ENCODE data around the gene PCDHGA4.

PCDHGA4 gene

GRCh38 chr5:141369994-141370848, 15.4 kb downstream of the PCDHGA4 start, which contains the start of gene PCDHGB3:
Gene PCDHGB3, plus strand, starts transcription at chr5:141370242. Its CDS starts 153 bp downstream, at chr5:141370395.
- TF ChIP-seq ISL1 (CRISPR knock-in tag; IDR thresholded peaks at IDR 0.05) (no peak), TOX (CRISPR knock-in tag; IDR thresholded peaks at IDR 0.05; ENCODE audit: borderline replicate concordance) (no peak), SNAI2 (CRISPR knock-in tag; IDR thresholded peaks at IDR 0.05) (no peak)
- TF ChIP-seq, protein P1, sequence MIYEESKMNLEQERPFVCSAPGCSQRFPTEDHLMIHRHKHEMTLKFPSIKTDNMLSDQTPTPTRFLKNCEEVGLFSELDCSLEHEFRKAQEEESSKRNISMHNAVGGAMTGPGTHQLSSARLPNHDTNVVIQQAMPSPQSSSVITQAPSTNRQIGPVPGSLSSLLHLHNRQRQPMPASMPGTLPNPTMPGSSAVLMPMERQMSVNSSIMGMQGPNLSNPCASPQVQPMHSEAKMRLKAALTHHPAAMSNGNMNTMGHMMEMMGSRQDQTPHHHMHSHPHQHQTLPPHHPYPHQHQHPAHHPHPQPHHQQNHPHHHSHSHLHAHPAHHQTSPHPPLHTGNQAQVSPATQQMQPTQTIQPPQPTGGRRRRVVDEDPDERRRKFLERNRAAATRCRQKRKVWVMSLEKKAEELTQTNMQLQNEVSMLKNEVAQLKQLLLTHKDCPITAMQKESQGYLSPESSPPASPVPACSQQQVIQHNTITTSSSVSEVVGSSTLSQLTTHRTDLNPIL (CRISPR knock-in tag; IDR thresholded peaks at IDR 0.05; ENCODE audit: low read depth), result no peak
- ATAC-seq, result no peak

DNA sequence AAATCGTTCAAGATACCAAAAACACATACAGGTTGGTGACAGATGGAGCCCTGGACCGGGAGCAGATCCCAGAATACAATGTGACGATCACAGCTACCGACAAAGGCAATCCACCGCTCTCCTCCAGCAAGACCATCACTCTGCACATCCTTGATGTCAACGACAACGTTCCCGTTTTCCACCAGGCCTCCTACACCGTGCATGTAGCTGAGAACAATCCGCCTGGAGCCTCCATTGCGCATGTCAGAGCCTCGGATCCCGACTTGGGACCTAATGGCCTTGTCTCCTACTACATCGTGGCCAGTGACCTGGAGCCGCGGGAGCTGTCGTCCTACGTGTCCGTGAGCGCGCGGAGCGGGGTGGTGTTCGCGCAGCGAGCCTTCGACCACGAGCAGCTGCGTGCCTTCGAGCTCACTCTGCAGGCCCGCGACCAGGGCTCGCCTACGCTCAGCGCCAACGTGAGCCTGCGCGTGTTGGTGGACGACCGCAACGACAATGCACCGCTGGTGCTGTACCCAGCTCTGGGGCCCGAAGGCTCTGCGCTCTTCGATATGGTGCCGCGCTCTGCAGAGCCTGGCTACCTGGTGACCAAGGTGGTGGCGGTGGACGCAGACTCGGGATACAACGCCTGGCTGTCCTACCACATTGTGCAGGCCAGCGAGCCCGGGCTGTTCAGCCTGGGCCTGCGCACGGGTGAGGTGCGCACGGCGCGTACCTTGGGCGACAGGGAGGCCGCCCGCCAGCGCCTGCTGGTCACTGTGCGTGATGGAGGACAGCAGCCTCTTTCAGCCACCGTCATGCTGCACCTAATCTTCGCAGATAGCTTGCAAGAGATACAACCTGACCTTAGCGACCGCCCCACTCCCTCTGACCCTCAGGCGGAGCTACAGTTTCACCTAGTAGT, 17.0 kb downstream of the PCDHGA4 start:
- TF ChIP-seq CSRNP3 (CRISPR knock-in tag; IDR thresholded peaks at IDR 0.05), result no peak
- no peak for TF ChIP-seq SNAI2 (CRISPR knock-in tag; IDR thresholded peaks at IDR 0.05)
- no peak for TF ChIP-seq ZNF70 (CRISPR knock-in tag; IDR thresholded peaks at IDR 0.05)
- no peak for TF ChIP-seq ZNF8 (CRISPR knock-in tag; IDR thresholded peaks at IDR 0.05)
- TF ChIP-seq ZNF565 (CRISPR knock-in tag; conservative IDR thresholded peaks at IDR 0.05; ENCODE audit: low read depth), result no peak
- TF ChIP-seq, protein P2, sequence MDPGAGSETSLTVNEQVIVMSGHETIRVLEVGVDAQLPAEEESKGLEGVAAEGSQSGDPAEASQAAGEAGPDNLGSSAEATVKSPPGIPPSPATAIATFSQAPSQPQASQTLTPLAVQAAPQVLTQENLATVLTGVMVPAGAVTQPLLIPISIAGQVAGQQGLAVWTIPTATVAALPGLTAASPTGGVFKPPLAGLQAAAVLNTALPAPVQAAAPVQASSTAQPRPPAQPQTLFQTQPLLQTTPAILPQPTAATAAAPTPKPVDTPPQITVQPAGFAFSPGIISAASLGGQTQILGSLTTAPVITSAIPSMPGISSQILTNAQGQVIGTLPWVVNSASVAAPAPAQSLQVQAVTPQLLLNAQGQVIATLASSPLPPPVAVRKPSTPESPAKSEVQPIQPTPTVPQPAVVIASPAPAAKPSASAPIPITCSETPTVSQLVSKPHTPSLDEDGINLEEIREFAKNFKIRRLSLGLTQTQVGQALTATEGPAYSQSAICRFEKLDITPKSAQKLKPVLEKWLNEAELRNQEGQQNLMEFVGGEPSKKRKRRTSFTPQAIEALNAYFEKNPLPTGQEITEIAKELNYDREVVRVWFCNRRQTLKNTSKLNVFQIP (CRISPR knock-in tag; IDR thresholded peaks at IDR 0.05; ENCODE audit: borderline replicate concordance, low read depth), result no peak
- TF ChIP-seq ZC3H10 (CRISPR knock-in tag; IDR thresholded peaks at IDR 0.05), result no peak
- no peak for TF ChIP-seq GLIS3 (CRISPR knock-in tag; IDR thresholded peaks at IDR 0.05)
- TF ChIP-seq TOX (CRISPR knock-in tag; IDR thresholded peaks at IDR 0.05; ENCODE audit: borderline replicate concordance), result no peak
- no peak for TF ChIP-seq RARB (CRISPR knock-in tag; IDR thresholded peaks at IDR 0.05)
- TF ChIP-seq, protein P3, sequence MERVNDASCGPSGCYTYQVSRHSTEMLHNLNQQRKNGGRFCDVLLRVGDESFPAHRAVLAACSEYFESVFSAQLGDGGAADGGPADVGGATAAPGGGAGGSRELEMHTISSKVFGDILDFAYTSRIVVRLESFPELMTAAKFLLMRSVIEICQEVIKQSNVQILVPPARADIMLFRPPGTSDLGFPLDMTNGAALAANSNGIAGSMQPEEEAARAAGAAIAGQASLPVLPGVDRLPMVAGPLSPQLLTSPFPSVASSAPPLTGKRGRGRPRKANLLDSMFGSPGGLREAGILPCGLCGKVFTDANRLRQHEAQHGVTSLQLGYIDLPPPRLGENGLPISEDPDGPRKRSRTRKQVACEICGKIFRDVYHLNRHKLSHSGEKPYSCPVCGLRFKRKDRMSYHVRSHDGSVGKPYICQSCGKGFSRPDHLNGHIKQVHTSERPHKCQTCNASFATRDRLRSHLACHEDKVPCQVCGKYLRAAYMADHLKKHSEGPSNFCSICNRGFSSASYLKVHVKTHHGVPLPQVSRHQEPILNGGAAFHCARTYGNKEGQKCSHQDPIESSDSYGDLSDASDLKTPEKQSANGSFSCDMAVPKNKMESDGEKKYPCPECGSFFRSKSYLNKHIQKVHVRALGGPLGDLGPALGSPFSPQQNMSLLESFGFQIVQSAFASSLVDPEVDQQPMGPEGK (CRISPR knock-in tag; IDR thresholded peaks at IDR 0.05; ENCODE audit: borderline replicate concordance), result no peak
- TF ChIP-seq TSHZ2 (CRISPR knock-in tag; IDR thresholded peaks at IDR 0.05), result no peak
- ATAC-seq, result no peak

DNA sequence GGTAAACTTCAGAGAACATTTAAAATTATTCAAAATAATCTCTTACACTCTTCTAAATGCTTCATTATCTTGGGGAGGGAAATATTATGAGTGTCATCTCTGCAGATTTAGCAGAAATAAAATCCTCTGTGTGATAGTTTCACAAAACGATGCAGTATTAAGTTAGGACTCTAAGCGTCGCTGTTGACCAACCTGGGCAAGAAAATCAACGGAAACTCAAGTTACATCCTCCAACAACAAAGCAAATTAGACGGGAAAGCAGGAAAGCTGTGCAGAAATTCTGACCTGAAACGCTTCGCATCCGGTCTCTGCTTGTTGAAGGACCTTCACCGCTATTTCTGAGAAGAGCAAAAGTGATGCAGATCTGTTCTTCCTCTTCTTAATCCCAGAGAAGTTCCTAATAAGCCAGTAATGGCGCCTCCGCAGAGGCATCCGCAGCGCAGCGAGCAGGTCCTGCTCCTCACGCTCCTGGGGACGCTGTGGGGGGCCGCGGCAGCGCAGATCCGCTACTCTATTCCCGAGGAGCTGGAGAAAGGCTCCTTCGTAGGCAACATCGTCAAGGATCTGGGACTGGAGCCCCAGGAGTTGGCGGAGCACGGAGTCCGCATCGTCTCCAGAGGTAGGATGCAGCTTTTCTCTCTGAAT, 19.0 kb downstream of the PCDHGA4 start, which contains the start of gene PCDHGA6:
TSS of gene PCDHGA6 (plus strand) at position 219 of the 645 bp plus-strand sequence. CDS start at position 412, 193 bp downstream.
- TF ChIP-seq TOX (CRISPR knock-in tag; IDR thresholded peaks at IDR 0.05; ENCODE audit: borderline replicate concordance) (no peak), ISL1 (CRISPR knock-in tag; IDR thresholded peaks at IDR 0.05) (no peak), SNAI2 (CRISPR knock-in tag; IDR thresholded peaks at IDR 0.05) (no peak), ESRRG (CRISPR knock-in tag; IDR thresholded peaks at IDR 0.05) (no peak), PPARA (CRISPR knock-in tag; IDR thresholded peaks at IDR 0.05; ENCODE audit: borderline replicate concordance) (no peak), CSRNP3 (CRISPR knock-in tag; IDR thresholded peaks at IDR 0.05) (no peak)
- TF ChIP-seq, protein P1 (CRISPR knock-in tag; IDR thresholded peaks at IDR 0.05; ENCODE audit: low read depth), result no peak
- TF ChIP-seq, protein P2 (CRISPR knock-in tag; IDR thresholded peaks at IDR 0.05; ENCODE audit: borderline replicate concordance, low read depth), result no peak
- ATAC-seq, result no peak

Data from SK-N-SH treated with all-trans-retinoic acid at 6 μM for 48 hours (cell line).